Head of caudate nucleus (tissue), 42 donors: Measurements from ENCODE around the gene TMEM184B.

Experiments
- DNase-seq, 42 donors: peaks; one replicate each; pipeline versions ENCODE4 v3.0.0 to v3.0.0-alpha.2; 2020 to 2021; ENCODE audit warnings: mixed read lengths in 7 of 42
- intact Hi-C: fragments of 100-400 bp; cut with DNase I; formaldehyde crosslinking; loops from one replicate; pipeline ENCODE4 v1.15.0; 2022

Gene TMEM184B

DNA sequence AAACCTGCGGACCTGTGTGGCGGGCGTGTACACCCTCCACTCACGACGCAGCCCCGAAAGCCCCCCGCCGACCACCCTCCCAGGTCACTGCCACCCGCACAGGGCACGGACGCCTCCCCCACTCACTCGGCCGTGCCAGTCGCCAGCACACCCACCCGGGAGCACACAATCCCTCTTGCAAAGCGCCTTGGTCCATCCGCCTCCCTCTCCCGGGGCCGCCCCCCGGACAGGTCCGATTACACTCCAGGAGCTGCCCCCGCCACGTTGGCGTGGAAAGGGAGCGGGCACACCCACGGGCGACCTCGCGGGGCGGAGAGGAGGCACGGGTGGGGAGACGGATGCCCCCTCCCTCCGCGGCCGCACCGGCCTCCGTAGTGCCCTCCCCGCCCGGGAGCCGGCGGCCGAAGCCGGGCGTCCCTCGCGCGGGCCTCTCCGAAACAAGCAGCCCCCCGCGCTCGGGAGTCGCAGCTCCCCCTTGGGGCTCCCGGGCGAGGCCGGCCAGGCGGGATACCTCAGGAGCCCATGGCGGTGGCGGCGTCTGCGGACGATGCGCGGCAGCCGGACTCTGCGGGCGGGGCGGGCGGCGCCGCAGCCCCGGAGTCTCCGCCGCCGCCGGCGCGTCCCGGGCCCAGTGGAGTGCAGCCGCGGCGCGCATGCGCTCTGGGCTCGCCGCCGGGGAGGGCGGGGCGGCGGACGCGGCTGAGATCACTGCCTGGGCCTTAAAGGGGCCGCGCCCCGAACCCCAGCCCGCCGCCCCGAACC, at the start of gene TMEM184B:
Gene TMEM184B (minus strand): TSS at position 638 of the 762 bp plus-strand sequence. CDS start 25,049 bp downstream, outside the sequence.
- DNase-seq = peak; percentile 44 to 91 (median 82)
- intact Hi-C loops = loop anchor here (5.0 kb wide), 1 partner anchor 45 kb away; the partner anchor contains the start of gene CSNK1E

- intact Hi-C loops = no loop called here
- no peak for DNase-seq
Observed at GRCh38 chr22:38320605-38321402, 48.0 kb upstream of the TMEM184B start.

- DNase-seq = no peak
Observed at GRCh38 chr22:38318792-38319773, 46.3 kb upstream of the TMEM184B start.

GRCh38 chr22:38317995-38318715, 45.3 kb upstream of the TMEM184B start:
- intact Hi-C loops = loop anchor here (5.0 kb wide), 1 partner anchor 46 kb away; the partner anchor contains the start of gene TMEM184B
- DNase-seq = peak in 12 of 42 donors; percentile 15 to 60 (median 26)

More at GRCh38 chr22:38318792-38319773, 46.3 kb upstream of the TMEM184B start:
- intact Hi-C loops = loop anchor here (5.0 kb wide), 1 partner anchor 47 kb away; the partner anchor contains the start of gene TMEM184B

DNA sequence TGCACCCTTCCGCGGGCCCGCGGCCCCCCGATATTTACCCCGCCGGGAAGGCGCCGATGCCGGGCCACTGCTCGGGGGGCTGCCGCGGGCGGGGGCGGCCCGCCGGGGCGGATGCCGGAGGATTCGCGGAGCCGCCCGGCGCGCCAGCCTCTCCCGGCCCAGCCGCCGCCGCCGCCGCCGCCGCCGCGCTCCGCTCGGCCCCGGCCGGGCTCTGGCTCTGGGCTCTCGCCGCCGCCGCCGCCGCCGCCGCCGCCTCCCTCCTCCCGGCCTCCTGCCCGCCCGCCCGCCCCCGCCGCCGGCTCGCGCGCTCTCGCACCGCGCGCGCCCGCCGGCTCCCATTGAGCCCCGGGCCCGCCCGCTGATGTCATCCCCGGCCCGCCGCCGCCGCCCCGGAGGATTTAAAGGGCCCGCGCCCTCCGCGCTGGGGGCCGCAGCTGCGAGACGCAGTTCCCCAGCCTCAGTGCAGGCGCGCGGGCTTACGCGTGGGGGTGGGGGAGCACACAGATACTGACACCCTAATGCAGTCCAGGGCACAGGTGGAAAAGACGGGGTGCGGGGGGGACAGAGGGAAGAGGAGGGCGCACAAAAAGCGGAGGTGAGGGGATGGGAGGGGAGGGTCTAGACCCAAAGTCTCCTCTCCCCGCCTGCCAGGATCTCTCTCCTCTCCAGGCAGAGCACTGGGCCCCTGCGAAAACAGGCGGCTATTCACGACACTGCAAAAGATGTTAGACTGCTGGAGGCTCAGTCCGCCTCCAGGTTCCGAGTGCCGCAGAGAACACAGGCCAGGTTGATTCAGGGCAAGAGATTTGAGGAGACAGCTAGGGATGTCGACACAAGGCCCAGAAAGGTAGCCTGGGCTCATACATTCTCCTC, 44.5 kb upstream of the TMEM184B start, which contains the start of gene CSNK1E:
Gene CSNK1E (minus strand): TSS at position 312 of the 873 bp plus-strand sequence. CDS start 3,276 bp downstream, outside the sequence.
- intact Hi-C loops = loop anchor here (5.0 kb wide), 1 partner anchor 45 kb away; the partner anchor contains the start of gene TMEM184B

DNA sequence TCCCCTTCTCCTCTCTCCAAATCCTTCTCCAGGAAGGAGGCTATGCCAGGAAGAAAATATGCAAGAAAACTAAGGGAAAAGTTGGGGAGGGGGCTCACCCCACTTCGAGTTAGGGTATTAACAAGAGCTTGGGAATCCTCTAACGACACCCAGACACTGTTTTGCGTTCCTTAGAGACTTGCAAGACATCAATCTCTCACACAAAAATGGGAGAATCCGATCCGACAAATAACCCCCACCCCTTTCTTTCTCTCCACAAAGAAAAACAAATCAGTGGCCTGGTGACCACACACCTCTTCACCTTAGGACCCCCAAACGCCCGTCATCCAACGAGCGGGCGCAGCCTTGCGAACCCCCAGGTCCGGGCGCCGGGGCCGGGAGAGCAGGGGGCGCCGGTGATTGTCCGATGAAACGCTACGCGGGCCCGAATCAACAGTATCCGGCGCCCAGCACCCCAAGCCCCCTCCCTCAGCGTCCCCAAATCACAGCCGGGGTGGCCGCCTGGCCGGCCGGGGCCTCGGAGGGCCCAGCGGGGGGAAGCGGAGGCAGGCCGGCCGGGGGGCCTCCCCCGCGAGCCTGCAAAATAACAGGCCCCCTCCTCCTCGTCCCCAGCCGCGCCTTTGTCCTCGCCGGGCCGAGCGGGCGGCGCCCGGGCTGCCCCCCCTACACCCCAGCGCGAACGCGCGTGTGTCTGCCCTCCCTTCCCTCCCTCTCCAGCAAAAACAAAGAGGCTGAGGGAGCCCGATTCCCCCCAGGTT, 43.7 kb upstream of the TMEM184B start:
- intact Hi-C loops = loop anchor here (5.0 kb wide), 1 partner anchor 44 kb away; the partner anchor contains the start of gene TMEM184B
- DNase-seq = peak; percentile 63 to 92 (median 85)

More for the DNA sequence above, 44.5 kb upstream of the TMEM184B start, which contains the start of gene CSNK1E:
- peak; percentile 61 to 94 (median 86) for DNase-seq

- intact Hi-C loops = loop anchor here (5.0 kb wide), 1 partner anchor 44 kb away; the partner anchor contains the start of gene TMEM184B
- DNase-seq = peak in 11 of 42 donors; percentile 21 to 58 (median 32)
Observed at GRCh38 chr22:38315823-38316363, 43.1 kb upstream of the TMEM184B start.

GRCh38 chr22:38314933-38315822, 42.4 kb upstream of the TMEM184B start:
- DNase-seq = peak in 25 of 42 donors; percentile 15 to 66 (median 37)
- intact Hi-C loops = loop anchor here (5.0 kb wide), 1 partner anchor 43 kb away; the partner anchor contains the start of gene TMEM184B

DNA sequence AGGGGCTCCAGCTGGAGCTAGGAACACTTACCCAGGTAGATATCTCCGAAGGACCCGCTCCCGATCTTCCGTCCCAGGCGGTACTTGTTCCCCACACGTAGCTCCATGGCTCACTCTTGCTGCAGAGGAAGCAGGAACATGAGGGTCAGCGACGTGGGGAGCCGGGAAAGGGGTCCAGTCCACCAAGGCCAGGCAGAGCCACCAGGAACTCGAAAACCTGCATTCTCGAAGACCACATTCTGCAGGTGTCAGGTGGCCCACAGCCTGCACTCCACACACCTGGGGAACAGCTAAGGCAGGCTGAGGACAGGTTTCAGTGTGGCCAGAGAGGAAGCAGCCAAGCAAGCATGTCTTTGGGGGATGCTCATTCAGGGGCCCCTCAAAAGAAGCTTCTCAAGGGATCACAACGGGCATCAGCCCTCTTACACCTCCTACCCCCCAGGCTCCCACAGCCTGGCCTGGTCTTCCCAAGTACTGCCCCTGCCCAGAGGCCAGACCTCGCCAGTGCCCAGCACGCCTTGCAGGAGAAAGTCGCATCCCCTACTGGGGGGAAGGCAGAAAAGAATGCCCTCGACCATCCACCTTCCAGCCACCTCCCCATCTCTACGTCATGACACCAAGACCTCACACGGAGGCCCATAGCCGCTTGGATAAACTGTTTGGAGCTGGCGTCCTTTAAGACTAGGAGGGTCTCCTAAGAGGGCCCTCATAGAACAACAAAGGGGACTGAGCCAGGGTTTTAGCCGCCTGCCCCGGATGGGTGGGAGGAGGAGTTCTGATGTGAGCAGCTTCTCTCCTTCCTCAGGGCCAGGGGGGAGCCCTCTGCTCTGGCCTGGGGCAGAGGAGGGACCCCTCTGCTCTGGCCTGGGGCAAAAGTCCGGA, 41.5 kb upstream of the TMEM184B start:
- intact Hi-C loops = no loop called here
- DNase-seq = peak in 4 of 42 donors; percentile 12 to 51 (median 34)

DNA sequence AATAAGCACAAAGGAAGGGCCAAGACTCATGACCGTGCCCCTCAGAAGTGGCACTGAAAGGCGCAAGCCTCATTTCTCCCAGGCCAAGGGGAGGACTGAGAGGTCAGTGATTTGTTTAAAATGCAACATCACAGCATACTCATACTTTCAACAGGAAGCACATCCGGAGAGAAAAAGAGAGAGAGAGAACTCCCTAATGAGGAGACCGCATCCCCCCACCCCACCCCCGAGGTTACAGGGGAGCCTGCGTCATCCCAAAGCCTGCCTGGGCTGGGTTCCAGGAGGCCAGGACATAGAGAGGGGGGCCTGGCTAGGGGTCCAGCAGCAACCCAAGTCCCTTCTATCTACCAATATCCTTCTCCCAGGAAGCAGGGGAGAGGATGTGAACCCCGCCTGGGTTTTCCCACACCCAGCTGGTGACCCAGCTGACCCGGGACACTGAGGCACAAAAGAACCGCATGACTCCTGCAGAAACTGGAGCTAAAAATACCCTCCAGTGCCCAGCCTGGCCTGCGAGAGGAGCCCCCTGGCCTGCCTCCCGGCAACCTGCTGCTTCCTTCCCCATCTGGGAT, 40.7 kb upstream of the TMEM184B start:
- intact Hi-C loops = no loop called here
- peak in 16 of 42 donors; percentile 20 to 77 (median 38) for DNase-seq

- DNase-seq = no peak
- intact Hi-C loops = no loop called here
Observed at GRCh38 chr22:38312261-38312800, 39.5 kb upstream of the TMEM184B start.

DNA sequence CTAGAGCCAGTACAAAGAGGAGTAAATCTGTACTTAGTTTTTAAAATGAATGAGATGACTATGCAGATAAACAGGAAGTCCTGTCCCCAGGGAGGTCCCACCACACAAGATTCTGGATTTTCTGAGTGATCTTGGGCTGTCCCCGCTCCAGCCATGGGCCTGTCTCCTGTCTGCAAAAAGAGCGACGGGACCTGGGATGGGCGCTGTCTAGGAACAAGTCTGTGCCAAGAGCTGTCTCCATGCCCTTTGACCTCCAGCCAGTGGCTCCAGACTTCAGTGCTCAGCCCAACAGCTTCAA, 38.5 kb upstream of the TMEM184B start:
- intact Hi-C loops = no loop called here

More for the DNA sequence above, 38.5 kb upstream of the TMEM184B start:
- no peak for DNase-seq
